H9 (cell line): Measurements from ENCODE around the gene STK32C. TPM values are rescaled to one million over a fixed set of nuclear protein-coding genes. Genes with fewer than 3 reads are reported as not detected.

Source experiments
- DNase-seq: peaks from one replicate; pipeline ENCODE4 v3.0.0-alpha.2; 2017
- H2AFZ ChIP-seq: one replicate; pipeline ENCODE4 v1.6.1; 2013; ENCODE audit warnings: mild to moderate bottlenecking, low read length, control low read depth, moderate library complexity
- H2AK5ac ChIP-seq: 2 replicates; pipeline ENCODE4 v1.6.1; 2013; ENCODE audit warnings: low read length, control low read depth, mixed read lengths; ENCODE audit not compliant: insufficient read length
- H2BK120ac ChIP-seq: one replicate; pipeline ENCODE4 v1.6.1; 2013; ENCODE audit warnings: low read depth, mild to moderate bottlenecking, low read length, control low read depth, inconsistent platforms; ENCODE audit not compliant: poor library complexity, severe bottlenecking
- H2BK12ac ChIP-seq: 2 replicates; pipeline ENCODE4 v1.6.1; 2013; ENCODE audit warnings: low read length, control low read depth, mixed read lengths, low read depth; ENCODE audit not compliant: insufficient read length
- H2BK15ac ChIP-seq: 2 replicates; pipeline ENCODE4 v1.6.1; 2013; ENCODE audit warnings: low read depth, low read length, control low read depth
- H2BK20ac ChIP-seq: one replicate; pipeline ENCODE4 v1.6.1; 2013; ENCODE audit warnings: low read depth, mild to moderate bottlenecking, low read length, control low read depth, inconsistent platforms; ENCODE audit not compliant: poor library complexity, severe bottlenecking
- H2BK5ac ChIP-seq: 2 replicates; pipeline ENCODE4 v1.6.1; 2013; ENCODE audit warnings: low read length, control low read depth, mixed read lengths; ENCODE audit not compliant: insufficient read length
- H3K14ac ChIP-seq: 2 replicates; pipeline ENCODE4 v1.6.1; 2013; ENCODE audit warnings: low read length, control low read depth; ENCODE audit not compliant: insufficient read depth
- H3K18ac ChIP-seq: 2 replicates; pipeline ENCODE4 v1.6.1; 2013; ENCODE audit warnings: low read depth, mild to moderate bottlenecking, mixed read lengths, low read length, control low read depth; ENCODE audit not compliant: insufficient read length
- H3K23ac ChIP-seq: 2 replicates; pipeline ENCODE4 v1.6.1; 2013; ENCODE audit warnings: low read length, control low read depth, mixed read lengths, low read depth; ENCODE audit not compliant: insufficient read length
- H3K23me2 ChIP-seq: 2 replicates; pipeline ENCODE4 v1.6.1; 2013; ENCODE audit warnings: low read depth, mild to moderate bottlenecking, mixed read lengths, low read length, control low read depth; ENCODE audit not compliant: insufficient read length, poor library complexity, severe bottlenecking
- H3K27ac ChIP-seq: 2 replicates; pipeline ENCODE4 v1.5.1; 2013; ENCODE audit warnings: low read length, control low read depth, mixed read lengths, low read depth; ENCODE audit not compliant: insufficient read length
- H3K27me3 ChIP-seq: 2 replicates; pipeline ENCODE4 v1.6.1; 2013; ENCODE audit warnings: low read length, control low read depth, inconsistent platforms; ENCODE audit not compliant: insufficient read depth
- H3K4ac ChIP-seq: 2 replicates; pipeline ENCODE4 v1.6.1; 2013; ENCODE audit warnings: low read depth, mild to moderate bottlenecking, control low read depth, inconsistent platforms, low read length, moderate library complexity
- H3K4me1 ChIP-seq: 2 replicates; pipeline ENCODE4 v1.6.1; 2013; ENCODE audit warnings: low read length, control low read depth, inconsistent platforms; ENCODE audit not compliant: insufficient read depth
- H3K4me2 ChIP-seq: 2 replicates; pipeline ENCODE4 v1.6.1; 2013; ENCODE audit warnings: low read length, control low read depth, mixed read lengths; ENCODE audit not compliant: insufficient read length, insufficient read depth
- H3K56ac ChIP-seq: 2 replicates; pipeline ENCODE4 v1.6.1; 2013; ENCODE audit warnings: low read depth, mild to moderate bottlenecking, mixed read lengths, low read length, control low read depth; ENCODE audit not compliant: insufficient read length
- H3K79me1 ChIP-seq: 2 replicates; pipeline ENCODE4 v1.6.1; 2013; ENCODE audit warnings: low read depth, mild to moderate bottlenecking, moderate library complexity, low read length, control low read depth, inconsistent platforms; ENCODE audit not compliant: insufficient read depth, poor library complexity, severe bottlenecking
- H3K79me2 ChIP-seq: 2 replicates; pipeline ENCODE4 v1.6.1; 2013; ENCODE audit warnings: low read length, control low read depth, inconsistent platforms; ENCODE audit not compliant: insufficient read depth
- H3K9ac ChIP-seq: 2 replicates; pipeline ENCODE4 v1.6.1; 2013; ENCODE audit warnings: low read length, control low read depth, mixed read lengths; ENCODE audit not compliant: insufficient read length; ENCODE audit errors: extremely low read depth
- H3K9me3 ChIP-seq: one replicate; pipeline ENCODE4 v1.6.1; 2013; ENCODE audit warnings: low read depth, low read length, inconsistent platforms; ENCODE audit not compliant: control insufficient read depth
- H3T11ph ChIP-seq: one replicate; pipeline ENCODE4 v1.6.1; 2013; ENCODE audit warnings: mild to moderate bottlenecking, low read length, control low read depth, inconsistent platforms
- H4K20me1 ChIP-seq: one replicate; pipeline ENCODE4 v1.6.1; 2013; ENCODE audit not compliant: control insufficient read depth, insufficient read length, insufficient read depth
- H4K5ac ChIP-seq: 2 replicates; pipeline ENCODE4 v1.6.1; 2013; ENCODE audit warnings: low read depth, mild to moderate bottlenecking, mixed read lengths, low read length, control low read depth; ENCODE audit not compliant: insufficient read length
- H4K8ac ChIP-seq: replicated peaks from 2 replicates; pipeline ENCODE4 v1.6.1; 2013; ENCODE audit warnings: low read length, control low read depth, mixed read lengths, low read depth; ENCODE audit not compliant: insufficient read length
- H4K91ac ChIP-seq: 2 replicates; pipeline ENCODE4 v1.6.1; 2013; ENCODE audit warnings: low read depth, mild to moderate bottlenecking, moderate library complexity, mixed read lengths, low read length, control low read depth; ENCODE audit not compliant: insufficient read length
- H3K27ac Mint-ChIP-seq, 3 experiments: 2 replicates in 2 of 3; 3 replicates in 1 of 3; pipeline ENCODE4 v1.8.0; 2020 to 2021; ENCODE audit warnings: mixed read lengths in 3 of 3, mild to moderate bottlenecking in 1 of 3, moderate library complexity in 1 of 3
- H3K27me3 Mint-ChIP-seq: 2 replicates; pipeline ENCODE4 v1.8.0; 2021; ENCODE audit warnings: low read depth, mild to moderate bottlenecking, moderate library complexity, mixed read lengths
- H3K36me3 Mint-ChIP-seq, 3 experiments: 2 replicates in 2 of 3; 3 replicates in 1 of 3; pipeline ENCODE4 v1.8.0; 2020 to 2021; ENCODE audit warnings: low read depth in 3 of 3, mixed read lengths in 3 of 3; ENCODE audit not compliant: insufficient read depth in 1 of 3
- H3K4me1 Mint-ChIP-seq, 2 experiments: 2 replicates each; pipeline ENCODE4 v1.8.0; 2020; ENCODE audit warnings: mixed read lengths in 2 of 2
- H3K4me3 Mint-ChIP-seq, 2 experiments: 2 replicates in 1 of 2; 3 replicates in 1 of 2; pipeline ENCODE4 v1.8.0; 2020 to 2021; ENCODE audit warnings: mild to moderate bottlenecking in 2 of 2, mixed read lengths in 2 of 2, moderate library complexity in 1 of 2
- H3K9me3 Mint-ChIP-seq, 2 experiments: 2 replicates in 1 of 2; 3 replicates in 1 of 2; pipeline ENCODE4 v1.8.0; 2020; ENCODE audit warnings: mild to moderate bottlenecking in 2 of 2, mixed read lengths in 2 of 2, moderate library complexity in 1 of 2
- WGBS: extraction: QIAGEN DNeasy Blood & Tissue Kit; methylation state at CpG from one replicate; pipeline ENCODE4 v1.1.7; 2013; ENCODE audit warnings: missing lambda C conversion rate, low lambda C conversion rate, mixed read lengths; ENCODE audit not compliant: insufficient read length; ENCODE audit errors: extremely low coverage; 5-methylcytosine and 5-hydroxymethylcytosine counted together
- total RNA-seq: library from RNA; stranded (reverse); gene quantifications from 2 replicates; pipeline ENCODE4 v1.2.1, GENCODE V29; 2021
- TF ChIP-seq, protein P1 (sequence below): fragments of 200-600 bp; sonication (generic); conservative IDR thresholded peaks from 3 replicates; pipeline ENCODE4 v1.8.0; 2021; ENCODE audit warnings: antibody characterized with exemption, mild to moderate bottlenecking

Gene STK32C
- total RNA-seq, 1 experiment from 2014 or later, result 11.3 TPM

DNA sequence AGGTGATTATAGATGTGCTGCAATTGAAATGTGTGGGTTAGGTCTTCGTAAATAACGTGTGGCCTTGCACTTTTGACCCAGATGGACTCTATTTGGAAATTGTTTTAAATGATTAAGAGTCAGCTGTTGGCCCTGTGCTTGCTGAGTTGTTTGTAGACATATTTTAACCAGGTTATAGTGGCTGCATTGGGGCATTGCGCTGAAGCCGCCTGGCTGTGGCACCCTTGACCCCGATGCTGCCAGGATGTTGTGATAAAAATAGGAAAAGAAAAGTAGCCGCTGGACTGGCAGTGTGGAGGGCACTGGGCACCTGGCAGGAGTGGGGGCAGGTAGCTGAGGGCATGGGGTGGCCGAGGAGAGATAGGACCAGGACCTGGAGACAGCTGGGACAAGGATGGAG is 37.6 kb upstream of the STK32C start:
- no peak overlapping the region for H3K23ac ChIP-seq
- Mint-ChIP-seq H3K4me1 (peaks cover 4 to 9% of the 10 kb centered on the region in 2 experiments; a peak in 3 of 4 replicates), H3K9me3 (no peaks in the 10 kb centered on the region; a peak in 1 of 5 replicates), H3K4me3 (no peak overlapping the region), H3K27me3 (no peaks in the 10 kb centered on the region), H3K36me3 (peaks cover 0 to 4% (median 0%) of the 10 kb centered on the region in 3 experiments; a peak in 2 of 7 replicates), H3K27ac (peak overlapping the region in 1 of 3 experiments; percentile 62; a peak in 1 of 7 replicates)
- H2BK20ac ChIP-seq, result no peak overlapping the region
- H3K27ac ChIP-seq, result no peak overlapping the region
- no peak overlapping the region for H4K8ac ChIP-seq
- no peaks in the 10 kb centered on the region for H3K23me2 ChIP-seq
- WGBS, result no CpG with 5 or more reads among the region's 7 CpGs
- no peak overlapping the region for H4K91ac ChIP-seq
- no peaks in the 10 kb centered on the region for H3K27me3 ChIP-seq
- no peak overlapping the region for H4K5ac ChIP-seq
- no peak overlapping the region for H3K56ac ChIP-seq
- TF ChIP-seq, protein P1, sequence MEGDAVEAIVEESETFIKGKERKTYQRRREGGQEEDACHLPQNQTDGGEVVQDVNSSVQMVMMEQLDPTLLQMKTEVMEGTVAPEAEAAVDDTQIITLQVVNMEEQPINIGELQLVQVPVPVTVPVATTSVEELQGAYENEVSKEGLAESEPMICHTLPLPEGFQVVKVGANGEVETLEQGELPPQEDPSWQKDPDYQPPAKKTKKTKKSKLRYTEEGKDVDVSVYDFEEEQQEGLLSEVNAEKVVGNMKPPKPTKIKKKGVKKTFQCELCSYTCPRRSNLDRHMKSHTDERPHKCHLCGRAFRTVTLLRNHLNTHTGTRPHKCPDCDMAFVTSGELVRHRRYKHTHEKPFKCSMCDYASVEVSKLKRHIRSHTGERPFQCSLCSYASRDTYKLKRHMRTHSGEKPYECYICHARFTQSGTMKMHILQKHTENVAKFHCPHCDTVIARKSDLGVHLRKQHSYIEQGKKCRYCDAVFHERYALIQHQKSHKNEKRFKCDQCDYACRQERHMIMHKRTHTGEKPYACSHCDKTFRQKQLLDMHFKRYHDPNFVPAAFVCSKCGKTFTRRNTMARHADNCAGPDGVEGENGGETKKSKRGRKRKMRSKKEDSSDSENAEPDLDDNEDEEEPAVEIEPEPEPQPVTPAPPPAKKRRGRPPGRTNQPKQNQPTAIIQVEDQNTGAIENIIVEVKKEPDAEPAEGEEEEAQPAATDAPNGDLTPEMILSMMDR, result no peak
- H3K9me3 ChIP-seq, result no peaks in the 10 kb centered on the region
- no peak overlapping the region for H2BK5ac ChIP-seq
- H4K20me1 ChIP-seq, result no peaks in the 10 kb centered on the region
- H3T11ph ChIP-seq, result no peak overlapping the region
- H3K79me2 ChIP-seq, result no peaks in the 10 kb centered on the region
- H3K4me2 ChIP-seq, result no peak overlapping the region
- H2BK120ac ChIP-seq, result no peak overlapping the region
- H3K4me1 ChIP-seq, result no peaks in the 10 kb centered on the region
- no peak overlapping the region for H3K18ac ChIP-seq
- no peak overlapping the region for H2BK15ac ChIP-seq
- no peak for DNase-seq
- H2AK5ac ChIP-seq, result no peak overlapping the region
- no peak overlapping the region for H2BK12ac ChIP-seq
- no peak overlapping the region for H3K14ac ChIP-seq
- no peak overlapping the region for H3K9ac ChIP-seq
- H3K4ac ChIP-seq, result no peak overlapping the region
- no peak overlapping the region for H2AFZ ChIP-seq
- no peaks in the 10 kb centered on the region for H3K79me1 ChIP-seq
